ENCODE measurements around the gene BCL7A. TPM values are rescaled to one million over a fixed set of nuclear protein-coding genes. Genes with fewer than 3 reads are reported as not detected.

BCL7A gene
- polyA plus RNA-seq, 2 of the 4 experiments (the other 2 are of a cell fraction), result 9.2 to 9.4 TPM

- TF ChIP-seq REST (IDR thresholded peaks at IDR 0.05) (no peak), NPAS2 (CRISPR knock-in tag; IDR thresholded peaks at IDR 0.05; ENCODE audit: borderline replicate concordance) (no peak), CEBPB (IDR thresholded peaks at IDR 0.05) (peak in 1 of 2 experiments; percentile 22; a peak in 1 of 4 replicates), HOXA7 (CRISPR knock-in tag; IDR thresholded peaks at IDR 0.05) (no peak), TFCP2L1 (CRISPR knock-in tag; IDR thresholded peaks at IDR 0.05) (no peak), RNF2 (IDR thresholded peaks at IDR 0.05; ENCODE audit: borderline replicate concordance, low read depth) (no peak), HES2 (IDR thresholded peaks at IDR 0.05) (no peak), TP53 (CRISPR knock-in tag; IDR thresholded peaks at IDR 0.05) (no peak), FOSB (CRISPR knock-in tag; IDR thresholded peaks at IDR 0.05) (no peak), ZFP36 (IDR thresholded peaks at IDR 0.05; ENCODE audit: borderline replicate concordance, partially characterized antibody) (no peak), HOXB5 (CRISPR knock-in tag; IDR thresholded peaks at IDR 0.05) (no peak), HOXB13 (CRISPR knock-in tag; IDR thresholded peaks at IDR 0.05; ENCODE audit: low read depth) (no peak), RAD21 (conservative IDR thresholded peaks at IDR 0.05 in 1 of 2, IDR thresholded peaks at IDR 0.05 in 1 of 2) (0 out of 5 replicates have a peak, but pooled peaks of 1 of the 2 experiments have one; percentile 33), NFE2L2 (conservative IDR thresholded peaks at IDR 0.05; ENCODE audit: low read length) (no peak), RFX5 (IDR thresholded peaks at IDR 0.05) (no peak), EHF (CRISPR knock-in tag; IDR thresholded peaks at IDR 0.05) (no peak), MAZ (IDR thresholded peaks at IDR 0.05; ENCODE audit: borderline replicate concordance, low read depth, low read length) (no peak), ZNF302 (CRISPR knock-in tag; IDR thresholded peaks at IDR 0.05) (no peak), JUNB (IDR thresholded peaks at IDR 0.05) (peak; percentile 64; the same call in 1 of the 2 replicates)
Observed at GRCh38 chr12:122072031-122072970, 50.6 kb downstream of the BCL7A start (continued).

- ATAC-seq (no peak), DNase-seq (ENCODE audit: low read depth in 1 of 2, low spot score in 1 of 2) (no peak), FAIRE-seq (no peak)
- Histone ChIP-seq H3K4me1 (peaks cover 38% of the 10 kb centered on the region), H3K4me3 (no peak overlapping the region), H3K4me2 (no peak overlapping the region), H3K9me3 (no peaks in the 10 kb centered on the region), H3K27ac (peak overlapping the region; percentile 55 to 90; a peak in 5 of 6 replicates)
- CTCF ChIA-PET, result interaction anchor here (1.0 to 32.3 kb wide), 5 partner anchors 11 to 117 kb away, joined by 3 to 850 read pairs (median 5); no protein-coding TSS in a partner anchor
- WGBS (ENCODE audit: missing lambda C conversion rate), result 90% methylated on average over 1 of the region's 1 CpG
- TF ChIP-seq RARB (CRISPR knock-in tag; IDR thresholded peaks at IDR 0.05) (no peak), CBX8 (IDR thresholded peaks at IDR 0.05) (no peak), TP53 (CRISPR knock-in tag; IDR thresholded peaks at IDR 0.05) (no peak), KDM1A (IDR thresholded peaks at IDR 0.05; ENCODE audit: low read depth) (no peak), CEBPB (IDR thresholded peaks at IDR 0.05) (no peak), JUN (IDR thresholded peaks at IDR 0.05) (no peak), ZFP36 (IDR thresholded peaks at IDR 0.05; ENCODE audit: borderline replicate concordance, partially characterized antibody) (no peak), MAX (IDR thresholded peaks at IDR 0.05) (no peak), HEYL (CRISPR knock-in tag; IDR thresholded peaks at IDR 0.05) (no peak), EHF (CRISPR knock-in tag; IDR thresholded peaks at IDR 0.05) (no peak), USF2 (IDR thresholded peaks at IDR 0.05) (no peak), HDAC2 (IDR thresholded peaks at IDR 0.05) (no peak)
- POLR2A ChIA-PET, result no interaction called here
Observed at GRCh38 chr12:122073815-122074214, 52.1 kb downstream of the BCL7A start.

All from A549 (cell line).